ENCODE measurements around the gene IFI16. TPM values are rescaled to one million over a fixed set of nuclear protein-coding genes. Genes with fewer than 3 reads are reported as not detected.

Gene IFI16
- total and polyA plus RNA-seq, 2 of the 4 experiments (the other 2 are of a cell fraction) = 45.0 to 65.3 TPM

DNA sequence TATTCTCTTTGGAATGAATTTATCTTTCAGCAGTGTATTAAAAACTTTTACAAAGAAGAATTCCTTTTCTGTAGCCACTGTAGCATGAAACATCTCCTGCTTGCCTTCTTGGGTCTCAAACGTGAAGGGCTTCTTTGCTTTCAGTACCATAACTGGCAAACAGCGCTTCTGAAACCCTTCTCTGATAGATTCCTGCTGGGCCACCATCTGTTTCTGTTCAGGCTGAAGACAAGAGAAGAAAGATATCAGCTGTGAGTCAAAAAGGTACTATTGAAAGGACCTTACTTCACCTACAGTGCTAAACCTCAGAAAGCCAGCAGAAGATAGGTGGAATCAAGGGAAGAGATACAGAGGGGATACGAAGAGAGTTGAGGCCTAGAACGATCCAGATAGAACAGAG, 56.4 kb downstream of the IFI16 start:
- CTCF ChIA-PET = interaction anchor here (0.5 kb wide), 1 partner anchor 899 kb away, joined by 3 read pairs; no protein-coding TSS in a partner anchor
- Histone ChIP-seq H3K14ac (replicated peaks; ENCODE audit: low read depth, low read length) (no peak overlapping the region), H3K27ac (ENCODE audit: insufficient read depth, low read length) (no peak overlapping the region), H3K4me1 (ENCODE audit: control insufficient read depth, insufficient read depth, low read length) (0 out of 2 replicates have a peak, but pooled peaks cover 2% of the 10 kb centered on the region), H2BK20ac (ENCODE audit: low read depth, low read length) (no peak overlapping the region), H2AK9ac (replicated peaks; ENCODE audit: low read depth, low read length, poor library complexity) (no peak overlapping the region), H3K9me3 (ENCODE audit: control insufficient read depth, insufficient read depth, low read length) (no peaks in the 10 kb centered on the region), H3K4me2 (ENCODE audit: low read depth, low read length) (no peak overlapping the region), H3K56ac (ENCODE audit: extremely low read depth, insufficient read depth, low read length) (no peak overlapping the region), H2BK120ac (ENCODE audit: low read depth, low read length) (no peak overlapping the region), H4K91ac (ENCODE audit: insufficient read depth, low read depth, low read length) (no peak overlapping the region), H3K18ac (ENCODE audit: low read depth, low read length) (no peak overlapping the region), H3K79me1 (ENCODE audit: low read depth in 1 of 2, low read length in 2 of 2) (no peaks in the 10 kb centered on the region), H2AK5ac (ENCODE audit: low read depth, low read length) (no peak overlapping the region), H3K23ac (ENCODE audit: low read depth, low read length) (no peak overlapping the region), H2BK5ac (ENCODE audit: low read depth, low read length, poor library complexity, severe bottlenecking) (no peak overlapping the region), H4K5ac (ENCODE audit: low read depth, low read length) (no peak overlapping the region), H4K20me1 (ENCODE audit: insufficient read depth, low read length) (no peaks in the 10 kb centered on the region), H4K8ac (ENCODE audit: low read depth in 2 of 2, low read length in 2 of 2) (no peak overlapping the region), H3K36me3 (ENCODE audit: control insufficient read depth, insufficient read depth, low read length) (no peaks in the 10 kb centered on the region), H3K4me3 (ENCODE audit: insufficient read depth, low read depth, low read length) (no peak overlapping the region), H3K9me1 (ENCODE audit: insufficient read depth, low read length) (no peaks in the 10 kb centered on the region), H3K4ac (ENCODE audit: low read depth, low read length) (no peak overlapping the region), H3K9ac (ENCODE audit: low read depth, low read length) (no peak overlapping the region), H3K27me3 (ENCODE audit: control insufficient read depth, insufficient read depth, low read length) (no peaks in the 10 kb centered on the region), H2AFZ (replicated peaks; ENCODE audit: low read length, poor library complexity) (no peak overlapping the region), H2BK15ac (ENCODE audit: low read depth, low read length) (no peak overlapping the region)
- 90% methylated on average over 2 of the region's 4 CpGs; no CpG with 5 or more reads in 1 of the 2 experiments for WGBS, 2 experiments (ENCODE audit: extremely low coverage in 2 of 2, insufficient read length in 1 of 2)
- in situ Hi-C loops (cut with MboI; ENCODE audit: low sequenced_read_pairs) = no loop called here
- dilution Hi-C loops (cut with HindIII; ENCODE audit: low sequenced_read_pairs, unreplicated experiment) = no loop called here
- POLR2A ChIA-PET (ENCODE audit: unreplicated experiment) = no interaction called here
- no peak for ATAC-seq (ENCODE audit: low read depth)
- DNase-seq = no peak
- BruUV-seq (replicated peaks) = no TSS peak
- TF ChIP-seq CHD1 (IDR thresholded peaks at IDR 0.05; ENCODE audit: low read depth, low read length) = no peak
- TF ChIP-seq MAZ (IDR thresholded peaks at IDR 0.05; ENCODE audit: borderline replicate concordance, low read depth, low read length) = no peak
- TF ChIP-seq FOS (IDR thresholded peaks at IDR 0.05; ENCODE audit: low read depth, low read length) = no peak
- no peak for TF ChIP-seq MXI1 (IDR thresholded peaks at IDR 0.05; ENCODE audit: borderline replicate concordance, low read depth, low read length)
- no peak for TF ChIP-seq RAD21 (IDR thresholded peaks at IDR 0.05; ENCODE audit: low read length)
- no peak for TF ChIP-seq RFX5 (IDR thresholded peaks at IDR 0.05; ENCODE audit: low read depth, low read length)
- TF ChIP-seq MAFK (IDR thresholded peaks at IDR 0.05; ENCODE audit: low read depth, low read length) = no peak
- TF ChIP-seq, protein P1, sequence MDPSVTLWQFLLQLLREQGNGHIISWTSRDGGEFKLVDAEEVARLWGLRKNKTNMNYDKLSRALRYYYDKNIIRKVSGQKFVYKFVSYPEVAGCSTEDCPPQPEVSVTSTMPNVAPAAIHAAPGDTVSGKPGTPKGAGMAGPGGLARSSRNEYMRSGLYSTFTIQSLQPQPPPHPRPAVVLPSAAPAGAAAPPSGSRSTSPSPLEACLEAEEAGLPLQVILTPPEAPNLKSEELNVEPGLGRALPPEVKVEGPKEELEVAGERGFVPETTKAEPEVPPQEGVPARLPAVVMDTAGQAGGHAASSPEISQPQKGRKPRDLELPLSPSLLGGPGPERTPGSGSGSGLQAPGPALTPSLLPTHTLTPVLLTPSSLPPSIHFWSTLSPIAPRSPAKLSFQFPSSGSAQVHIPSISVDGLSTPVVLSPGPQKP (IDR thresholded peaks at IDR 0.05; ENCODE audit: borderline replicate concordance, low read depth, low read length) = no peak
- TF ChIP-seq NFE2L2 (IDR thresholded peaks at IDR 0.05; ENCODE audit: low read depth, low read length) = no peak
- TF ChIP-seq SMC3 (IDR thresholded peaks at IDR 0.05; ENCODE audit: low read depth, low read length) = no peak
- intact Hi-C loops (cut with micrococcal nuclease) = no loop called here
